Measurements from ENCODE around the gene MYCN. TPM values are rescaled to one million over a fixed set of nuclear protein-coding genes. Genes with fewer than 3 reads are reported as not detected.

MYCN gene
- total RNA-seq, 4 donors from 2014 or later: 0.57 to 3.8 (median 1.6) TPM

GRCh38 chr2:15968280-15969178, 28.2 kb downstream of the MYCN start:
- Histone ChIP-seq H3K27ac (no peak overlapping the region), H3K27me3 (no peaks in the 10 kb centered on the region), H3K9me3 (no peaks in the 10 kb centered on the region), H3K4me3 (no peak overlapping the region), H3K4me1 (no peaks in the 10 kb centered on the region), H3K36me3 (no peaks in the 10 kb centered on the region)
- TF ChIP-seq POLR2A (IDR thresholded peaks at IDR 0.05): no peak
- TF ChIP-seq CTCF (IDR thresholded peaks at IDR 0.05): no peak
- TF ChIP-seq EP300 (IDR thresholded peaks at IDR 0.05): no peak
- TF ChIP-seq POLR2AphosphoS5 (IDR thresholded peaks at IDR 0.05): no peak
- DNase-seq (ENCODE audit: low spot score in 2 of 2): no peak
- WGBS: 82% methylated on average over 7 of the region's 7 CpGs

DNA sequence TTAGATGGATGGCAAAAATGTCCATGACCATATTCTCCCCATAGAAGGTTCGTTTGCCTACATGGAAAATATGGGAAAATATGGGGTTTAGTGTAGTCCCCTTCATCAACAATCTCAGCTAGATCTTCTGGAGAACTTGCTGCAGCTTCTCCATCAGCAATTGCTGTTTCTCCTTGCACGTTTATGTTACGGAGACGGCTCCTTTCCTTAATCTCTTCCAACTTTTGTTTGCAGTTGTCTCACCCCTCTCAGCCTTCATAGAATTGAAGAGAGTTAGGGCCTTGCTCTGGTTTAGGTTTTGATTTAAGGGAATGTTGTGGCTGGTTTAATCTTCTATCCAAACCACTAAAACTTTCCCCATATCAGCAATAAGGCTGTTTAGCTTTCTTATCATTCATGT, 28.9 kb downstream of the MYCN start:
- H3K27me3 ChIP-seq: no peaks in the 10 kb centered on the region
- 90% methylated on average over 4 of the region's 4 CpGs for WGBS
- TF ChIP-seq POLR2AphosphoS5 (IDR thresholded peaks at IDR 0.05) (no peak), CTCF (IDR thresholded peaks at IDR 0.05) (no peak), POLR2A (IDR thresholded peaks at IDR 0.05) (no peak), EP300 (IDR thresholded peaks at IDR 0.05) (no peak)
- DNase-seq (ENCODE audit: low spot score in 2 of 2): no peak
- no peaks in the 10 kb centered on the region for H3K9me3 ChIP-seq
- no peak overlapping the region for H3K27ac ChIP-seq
- no peaks in the 10 kb centered on the region for H3K36me3 ChIP-seq
- no peaks in the 10 kb centered on the region for H3K4me1 ChIP-seq
- no peak overlapping the region for H3K4me3 ChIP-seq

DNA sequence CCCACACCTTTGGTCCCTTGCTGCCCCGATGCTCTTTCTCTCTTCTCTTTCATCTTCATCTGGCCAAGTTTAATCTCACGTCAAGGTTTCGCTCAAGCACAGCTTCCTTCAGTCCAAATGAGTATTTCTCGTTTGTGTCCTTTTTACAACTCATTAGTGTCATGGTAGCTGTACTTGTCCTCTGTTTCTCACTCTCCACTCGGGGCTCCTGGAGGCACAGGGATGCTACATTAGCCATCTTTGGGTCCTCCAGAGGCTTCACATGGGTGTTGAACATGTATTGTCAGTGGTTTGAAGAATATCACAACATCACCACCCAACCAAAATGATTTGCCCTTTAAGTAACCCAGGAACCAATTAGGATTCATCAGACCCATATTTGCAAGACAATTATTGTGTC, 30.4 kb downstream of the MYCN start:
- H3K36me3 ChIP-seq: no peaks in the 10 kb centered on the region
- TF ChIP-seq EP300 (IDR thresholded peaks at IDR 0.05) (no peak), POLR2A (IDR thresholded peaks at IDR 0.05) (no peak), POLR2AphosphoS5 (IDR thresholded peaks at IDR 0.05) (no peak), CTCF (IDR thresholded peaks at IDR 0.05) (no peak)
- no peak overlapping the region for H3K4me3 ChIP-seq
- WGBS: 89% methylated on average over 5 of the region's 5 CpGs
- H3K27me3 ChIP-seq: no peaks in the 10 kb centered on the region
- no peaks in the 10 kb centered on the region for H3K4me1 ChIP-seq
- H3K27ac ChIP-seq: no peak overlapping the region
- no peaks in the 10 kb centered on the region for H3K9me3 ChIP-seq
- DNase-seq (ENCODE audit: low spot score in 2 of 2): no peak

DNA sequence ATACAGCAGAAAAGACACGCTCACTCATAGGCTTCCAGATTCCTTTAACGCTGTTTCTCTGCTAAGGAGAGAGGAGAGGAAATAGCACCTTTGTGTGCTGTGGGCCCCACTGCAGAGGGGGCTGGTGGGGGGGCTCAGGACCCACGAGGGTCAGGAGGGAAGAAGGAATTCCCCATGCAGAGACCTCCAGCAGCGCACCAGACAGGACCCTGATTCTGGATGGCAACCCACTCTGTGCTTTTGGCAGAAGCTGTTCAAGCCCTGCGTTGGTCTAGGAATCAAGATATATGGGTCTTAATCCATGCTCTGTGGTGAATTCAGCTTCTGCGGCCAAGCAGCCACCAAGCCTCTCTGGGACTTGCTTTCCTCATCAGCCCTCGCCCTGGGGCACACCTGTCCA, 31.0 kb downstream of the MYCN start:
- H3K27ac ChIP-seq: no peak overlapping the region
- no peak for TF ChIP-seq EP300 (IDR thresholded peaks at IDR 0.05)
- TF ChIP-seq POLR2A (IDR thresholded peaks at IDR 0.05): no peak
- no peak for TF ChIP-seq POLR2AphosphoS5 (IDR thresholded peaks at IDR 0.05)
- no peak for TF ChIP-seq CTCF (IDR thresholded peaks at IDR 0.05)
- no peaks in the 10 kb centered on the region for H3K27me3 ChIP-seq
- H3K36me3 ChIP-seq: no peaks in the 10 kb centered on the region
- no peak for DNase-seq (ENCODE audit: low spot score in 2 of 2)
- H3K9me3 ChIP-seq: no peaks in the 10 kb centered on the region
- H3K4me3 ChIP-seq: no peak overlapping the region
- no peaks in the 10 kb centered on the region for H3K4me1 ChIP-seq
- 68% methylated on average over 7 of the region's 7 CpGs for WGBS

DNA sequence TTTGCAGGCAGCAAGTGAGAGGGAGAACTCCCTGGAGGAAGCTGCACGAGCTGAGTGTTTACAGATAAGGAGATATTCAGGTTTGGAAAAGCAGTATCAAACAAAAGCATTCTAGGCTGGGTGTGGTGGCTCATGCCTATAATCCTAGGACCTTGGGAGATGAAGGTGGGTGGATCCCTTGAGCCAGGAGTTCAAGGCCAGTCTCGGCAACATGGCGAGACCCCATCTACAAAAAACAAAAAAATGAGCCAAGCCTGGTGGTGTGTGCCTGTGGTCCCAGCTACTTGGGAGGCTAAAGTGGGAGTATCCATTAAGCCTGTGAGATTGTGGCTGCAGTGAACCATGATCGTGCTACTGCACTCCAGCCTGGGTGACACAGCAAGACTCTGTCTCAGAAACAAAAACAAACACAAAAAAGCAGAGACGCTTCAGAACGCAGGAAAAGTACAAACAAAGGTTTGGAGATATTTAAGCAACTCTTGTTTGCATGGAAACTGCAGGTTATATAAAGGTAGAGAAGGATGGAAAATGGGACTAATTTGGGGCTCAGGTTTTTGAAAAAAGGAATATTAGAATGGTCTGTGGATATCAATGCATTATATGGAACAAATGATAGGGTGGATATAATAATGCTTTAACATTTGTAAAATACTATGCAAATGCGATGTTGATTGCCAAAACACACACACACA, 31.6 kb downstream of the MYCN start:
- no peak overlapping the region for H3K27ac ChIP-seq
- no peaks in the 10 kb centered on the region for H3K4me1 ChIP-seq
- no peak overlapping the region for H3K4me3 ChIP-seq
- no peaks in the 10 kb centered on the region for H3K9me3 ChIP-seq
- H3K36me3 ChIP-seq: no peaks in the 10 kb centered on the region
- 88% methylated on average over 7 of the region's 7 CpGs for WGBS
- H3K27me3 ChIP-seq: no peaks in the 10 kb centered on the region
- no peak for DNase-seq (ENCODE audit: low spot score in 2 of 2)
- TF ChIP-seq POLR2A (IDR thresholded peaks at IDR 0.05) (no peak), EP300 (IDR thresholded peaks at IDR 0.05) (no peak), POLR2AphosphoS5 (IDR thresholded peaks at IDR 0.05) (no peak), CTCF (IDR thresholded peaks at IDR 0.05) (no peak)
